Tibial nerve (tissue), 4 donors: ENCODE results near the gene GREM2. TPM values are rescaled to one million over a fixed set of nuclear protein-coding genes. Genes with fewer than 3 reads are reported as not detected.

Experiments used
- DNase-seq, 2 donors: peaks; one replicate each; pipeline ENCODE4 v3.0.0-alpha.2; 2019; ENCODE audit warnings: low spot score in 2 of 2
- H3K27ac ChIP-seq, 4 donors: fragments of 200-600 bp; sonication (generic) in 3 of 4; one replicate each; pipeline ENCODE4 v1.5.1; 2017 to 2019; ENCODE audit warnings: mild to moderate bottlenecking in 1 of 4
- H3K27me3 ChIP-seq, 2 donors: fragments of 200-600 bp; sonication (generic) in 1 of 2; one replicate each; pipeline versions ENCODE4 v1.5.1 to v1.6.0; 2017 to 2019
- H3K36me3 ChIP-seq, 3 donors: fragments of 200-600 bp; sonication (generic); one replicate each; pipeline ENCODE4 v1.5.1; 2018 to 2019
- H3K4me1 ChIP-seq, 4 donors: fragments of 200-600 bp; sonication (generic) in 3 of 4; one replicate each; pipeline ENCODE4 v1.5.1; 2017 to 2019
- H3K4me3 ChIP-seq, 4 donors: fragments of 200-600 bp; sonication (generic) in 3 of 4; one replicate each; pipeline ENCODE4 v1.5.1; 2017 to 2019; ENCODE audit warnings: mild to moderate bottlenecking in 1 of 4, moderate library complexity in 1 of 4
- H3K9me3 ChIP-seq, 4 donors: fragments of 200-600 bp; sonication (generic) in 3 of 4; one replicate each; pipeline ENCODE4 v1.5.1; 2017 to 2019
- EP300 ChIP-seq, 2 donors: sonication (generic); formaldehyde crosslinking; IDR thresholded peaks; one replicate each; pipeline ENCODE4 v1.6.1; 2017; ENCODE audit warnings: antibody characterized with exemption in 2 of 2, mild to moderate bottlenecking in 1 of 2
- POLR2A ChIP-seq, 2 donors: fragments of 450-650 bp; IDR thresholded peaks; one replicate each; pipeline ENCODE4 v1.6.1; 2017; ENCODE audit warnings: antibody characterized with exemption in 2 of 2, mild to moderate bottlenecking in 2 of 2, moderate library complexity in 2 of 2
- WGBS, 2 donors: methylation state at CpG; one replicate each; pipeline ENCODE4 v1.1.5; 2018; 5-methylcytosine and 5-hydroxymethylcytosine counted together
- total RNA-seq, 4 donors: library from RNA; depleted of rRNA; stranded (reverse); fragments of >200 nt; gene quantifications; one replicate each; pipeline ENCODE4 v1.1.0, GENCODE V29; 2016
- TF ChIP-seq, protein P1 (sequence below), 5 experiments: fragments of 200-600 bp in 3 of 5; fragments of 450-650 bp in 2 of 5; sonication (generic) in 3 of 5; IDR thresholded peaks; one replicate each; pipeline ENCODE4 v1.5.1; 2016 to 2019; ENCODE audit warnings: antibody characterized with exemption in 5 of 5, mild to moderate bottlenecking in 3 of 5, moderate library complexity in 2 of 5

Gene GREM2
- total RNA-seq, 4 donors from 2014 or later = 0.21 to 0.87 (median 0.35) TPM

GRCh38 chr1:240503558-240503957 is 108.4 kb downstream of the GREM2 start:
- TF ChIP-seq EP300 (IDR thresholded peaks at IDR 0.05) (no peak), POLR2A (IDR thresholded peaks at IDR 0.05) (no peak)
- Histone ChIP-seq H3K27me3 (no peaks in the 10 kb centered on the region), H3K36me3 (no peaks in the 10 kb centered on the region), H3K27ac (no peak overlapping the region), H3K9me3 (no peaks in the 10 kb centered on the region), H3K4me1 (no peaks in the 10 kb centered on the region), H3K4me3 (no peak overlapping the region)
- 25 to 39% methylated on average over 1 of the region's 1 CpG for WGBS, 2 donors
- DNase-seq = no peak

DNA sequence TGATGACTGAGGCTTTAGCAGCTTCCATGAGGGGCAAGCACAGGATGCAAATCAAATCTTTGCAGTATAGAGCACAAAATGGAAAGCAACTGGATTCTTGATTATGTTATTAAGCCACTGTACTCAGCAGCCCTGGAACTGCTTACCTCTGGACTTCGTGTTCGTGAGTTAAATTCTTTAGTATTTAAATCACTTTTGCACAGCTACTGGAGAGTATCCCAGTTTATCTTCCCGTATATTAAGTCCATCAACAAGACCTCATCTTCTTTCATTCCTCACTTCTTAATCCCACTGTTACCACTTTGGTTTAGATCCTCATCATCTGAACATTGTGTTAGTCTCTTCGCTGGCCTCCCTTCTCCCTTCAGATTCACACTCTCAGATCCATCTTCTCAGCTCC is 108.9 kb downstream of the GREM2 start:
- TF ChIP-seq, protein P1, sequence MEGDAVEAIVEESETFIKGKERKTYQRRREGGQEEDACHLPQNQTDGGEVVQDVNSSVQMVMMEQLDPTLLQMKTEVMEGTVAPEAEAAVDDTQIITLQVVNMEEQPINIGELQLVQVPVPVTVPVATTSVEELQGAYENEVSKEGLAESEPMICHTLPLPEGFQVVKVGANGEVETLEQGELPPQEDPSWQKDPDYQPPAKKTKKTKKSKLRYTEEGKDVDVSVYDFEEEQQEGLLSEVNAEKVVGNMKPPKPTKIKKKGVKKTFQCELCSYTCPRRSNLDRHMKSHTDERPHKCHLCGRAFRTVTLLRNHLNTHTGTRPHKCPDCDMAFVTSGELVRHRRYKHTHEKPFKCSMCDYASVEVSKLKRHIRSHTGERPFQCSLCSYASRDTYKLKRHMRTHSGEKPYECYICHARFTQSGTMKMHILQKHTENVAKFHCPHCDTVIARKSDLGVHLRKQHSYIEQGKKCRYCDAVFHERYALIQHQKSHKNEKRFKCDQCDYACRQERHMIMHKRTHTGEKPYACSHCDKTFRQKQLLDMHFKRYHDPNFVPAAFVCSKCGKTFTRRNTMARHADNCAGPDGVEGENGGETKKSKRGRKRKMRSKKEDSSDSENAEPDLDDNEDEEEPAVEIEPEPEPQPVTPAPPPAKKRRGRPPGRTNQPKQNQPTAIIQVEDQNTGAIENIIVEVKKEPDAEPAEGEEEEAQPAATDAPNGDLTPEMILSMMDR (IDR thresholded peaks at IDR 0.05) = no peak
- TF ChIP-seq EP300 (IDR thresholded peaks at IDR 0.05) (no peak), POLR2A (IDR thresholded peaks at IDR 0.05) (no peak)

GRCh38 chr1:240501115-240501514 is 110.8 kb downstream of the GREM2 start:
- H3K27me3 ChIP-seq = no peaks in the 10 kb centered on the region
- H3K27ac ChIP-seq = no peak overlapping the region
- no peaks in the 10 kb centered on the region for H3K9me3 ChIP-seq
- WGBS, 2 donors = 63 to 76% methylated on average over 2 of the region's 2 CpGs
- H3K36me3 ChIP-seq = no peaks in the 10 kb centered on the region
- no peak for DNase-seq
- H3K4me3 ChIP-seq = no peak overlapping the region
- H3K4me1 ChIP-seq = no peaks in the 10 kb centered on the region
- TF ChIP-seq, protein P1 (IDR thresholded peaks at IDR 0.05) = no peak
- TF ChIP-seq POLR2A (IDR thresholded peaks at IDR 0.05) (no peak), EP300 (IDR thresholded peaks at IDR 0.05) (no peak)

More for the DNA sequence above, 108.9 kb downstream of the GREM2 start:
- H3K27me3 ChIP-seq = no peaks in the 10 kb centered on the region
- no peak overlapping the region for H3K4me3 ChIP-seq
- H3K4me1 ChIP-seq = no peaks in the 10 kb centered on the region
- H3K27ac ChIP-seq = no peak overlapping the region
- no peaks in the 10 kb centered on the region for H3K36me3 ChIP-seq
- 73 to 82% methylated on average over 4 of the region's 4 CpGs for WGBS, 2 donors
- DNase-seq = no peak
- H3K9me3 ChIP-seq = no peaks in the 10 kb centered on the region

DNA sequence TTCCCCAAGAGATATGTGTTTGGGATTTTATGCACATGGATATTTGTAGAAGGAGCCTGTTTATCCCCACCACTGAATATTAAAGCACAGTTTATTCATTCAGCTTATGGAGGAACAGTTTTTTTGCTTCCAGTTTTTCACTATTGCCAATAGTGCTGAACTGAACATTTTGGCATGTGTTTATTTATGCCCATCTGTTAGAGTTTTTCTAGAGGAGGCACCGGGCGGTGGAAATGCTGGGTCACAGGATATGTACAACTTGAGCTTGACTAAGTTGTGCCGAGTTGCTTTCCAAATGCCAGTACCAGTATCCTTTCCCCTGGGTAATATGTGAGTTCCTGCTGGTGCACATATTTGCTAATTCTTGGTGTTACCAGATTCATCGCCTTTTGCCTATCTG is 111.3 kb downstream of the GREM2 start:
- Histone ChIP-seq H3K9me3 (no peaks in the 10 kb centered on the region), H3K27ac (no peak overlapping the region), H3K4me1 (no peaks in the 10 kb centered on the region), H3K27me3 (no peaks in the 10 kb centered on the region), H3K4me3 (no peak overlapping the region), H3K36me3 (no peaks in the 10 kb centered on the region)
- TF ChIP-seq POLR2A (IDR thresholded peaks at IDR 0.05) (no peak), EP300 (IDR thresholded peaks at IDR 0.05) (no peak)
- TF ChIP-seq, protein P1 (IDR thresholded peaks at IDR 0.05) = no peak
- WGBS, 2 donors = 89 to 90% methylated on average over 4 of the region's 4 CpGs
- no peak for DNase-seq

DNA sequence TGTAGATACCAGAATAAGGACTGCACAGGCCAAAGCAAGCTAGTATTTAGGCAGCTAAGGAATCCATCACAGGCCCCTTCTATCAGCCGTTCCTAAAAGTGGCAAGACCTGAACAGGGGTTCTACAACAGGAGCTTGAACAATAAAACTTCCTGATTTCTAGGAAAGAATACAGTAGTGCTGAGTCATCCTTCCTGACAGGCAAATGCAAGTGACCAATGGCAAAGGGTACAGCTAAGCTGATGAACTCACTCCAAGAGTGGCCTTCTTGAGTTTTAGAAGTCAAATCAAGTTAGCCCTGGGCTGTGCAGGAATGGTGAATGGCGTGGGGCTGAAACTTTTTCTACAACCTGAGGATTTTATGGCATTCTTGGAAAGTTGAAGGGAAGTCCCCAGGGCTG is 112.9 kb downstream of the GREM2 start:
- Histone ChIP-seq H3K4me3 (no peak overlapping the region), H3K27me3 (no peaks in the 10 kb centered on the region), H3K9me3 (no peaks in the 10 kb centered on the region), H3K36me3 (no peaks in the 10 kb centered on the region), H3K27ac (no peak overlapping the region), H3K4me1 (no peaks in the 10 kb centered on the region)
- WGBS, 2 donors = 66 to 71% methylated on average over 2 of the region's 2 CpGs
- no peak for TF ChIP-seq POLR2A (IDR thresholded peaks at IDR 0.05)
- TF ChIP-seq, protein P1 (IDR thresholded peaks at IDR 0.05) = no peak
- no peak for DNase-seq

DNA sequence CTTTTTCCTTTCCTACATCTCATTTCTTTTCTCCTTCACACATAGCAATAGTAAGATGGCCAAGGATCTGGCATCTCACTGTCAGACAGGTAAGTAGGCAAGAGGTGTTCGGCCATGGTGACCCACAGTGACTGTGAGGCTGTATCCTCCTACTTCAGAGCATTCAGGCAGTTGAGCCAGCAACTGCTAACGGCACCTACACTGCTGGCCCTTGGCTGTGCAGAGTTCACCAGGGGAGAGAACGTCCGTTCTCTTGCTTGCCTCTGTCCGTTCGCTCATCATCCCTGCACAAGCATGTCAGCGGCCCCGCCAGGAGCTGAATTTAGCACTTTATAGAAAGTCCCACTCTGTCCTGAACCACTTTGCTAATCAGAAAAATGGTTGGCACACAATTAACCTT is 113.6 kb downstream of the GREM2 start:
- H3K36me3 ChIP-seq = no peaks in the 10 kb centered on the region
- no peak for DNase-seq
- H3K4me3 ChIP-seq = no peak overlapping the region
- no peaks in the 10 kb centered on the region for H3K9me3 ChIP-seq
- no peaks in the 10 kb centered on the region for H3K27me3 ChIP-seq
- H3K27ac ChIP-seq = no peak overlapping the region
- 92 to 93% methylated on average over 8 of the region's 8 CpGs for WGBS, 2 donors
- no peak for TF ChIP-seq EP300 (IDR thresholded peaks at IDR 0.05)
- TF ChIP-seq POLR2A (IDR thresholded peaks at IDR 0.05) = no peak
- TF ChIP-seq, protein P1 (IDR thresholded peaks at IDR 0.05) = no peak
- H3K4me1 ChIP-seq = no peaks in the 10 kb centered on the region
